Stimulated activated CD4-positive, alpha-beta T cell treated with anti-CD3 and anti-CD28 coated beads, Interleukin-15, amount 100 ng/mL, for 1 hour (primary cell): ENCODE measurements around the gene ARRB1.
"Not testable (repeated sequence)": the region's sequence is repeated elsewhere in the genome, so short reads cannot be mapped to it uniquely, and the experiment has no call there.

Source experiments
- DNase-seq, 2 donors: peaks; one replicate each; pipeline ENCODE4 v3.0.0-alpha.2; 2020; ENCODE audit warnings: low read depth in 1 of 2, low spot score in 1 of 2

ARRB1 gene

DNA sequence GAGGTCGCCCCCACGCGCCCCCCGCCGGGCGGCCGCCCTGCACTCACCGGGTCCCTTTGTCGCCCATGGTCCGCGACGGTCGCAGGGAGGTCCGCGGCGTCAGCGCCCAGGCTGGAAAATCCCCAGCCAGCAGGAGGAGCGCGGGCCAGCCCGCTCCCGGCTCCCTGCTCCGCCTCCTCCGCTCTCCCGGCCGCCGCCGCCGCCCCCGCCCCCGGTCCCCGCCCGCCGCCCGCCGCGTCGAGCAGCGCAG lies at the start of gene ARRB1:
Gene ARRB1 (minus strand): TSS at position 121 of the 250 bp plus-strand sequence. CDS start 54 bp downstream, at position 67.
- DNase-seq, result no peak

DNA sequence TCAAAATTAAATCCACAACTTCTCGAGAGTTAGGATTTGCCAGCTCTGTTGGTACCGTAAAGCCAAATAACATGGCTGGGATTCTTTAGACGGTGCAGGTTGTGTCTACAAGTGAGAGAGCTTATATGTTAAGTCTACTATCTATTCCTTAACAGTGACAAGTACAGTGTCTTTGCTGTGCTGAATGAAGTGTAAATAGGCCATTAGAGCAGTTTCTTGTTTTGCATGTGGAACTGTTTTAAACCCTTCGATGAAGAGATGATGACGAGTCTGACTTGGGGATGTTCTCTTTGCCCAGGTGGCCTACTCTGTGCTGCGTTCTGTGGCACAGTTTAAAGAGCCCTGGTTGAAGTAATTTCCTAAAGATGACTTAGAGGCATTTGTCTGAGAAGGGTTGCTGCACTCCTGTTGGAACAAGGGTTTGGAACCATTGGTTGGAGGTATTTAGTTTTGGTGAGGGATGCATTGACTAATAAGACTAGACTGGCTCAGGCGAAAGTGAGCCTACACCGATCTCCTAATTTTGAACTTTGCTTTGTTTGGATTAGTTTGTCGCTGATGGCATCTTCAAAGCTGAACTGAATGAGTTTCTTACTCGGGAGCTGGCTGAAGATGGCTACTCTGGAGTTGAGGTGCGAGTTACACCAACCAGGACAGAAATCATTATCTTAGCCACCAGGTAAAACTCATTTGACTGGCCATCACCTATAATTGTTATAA lies 48.8 kb upstream of the ARRB1 start:
- no peak for DNase-seq

GRCh38 chr11:75399344-75400145 lies 48.1 kb upstream of the ARRB1 start, which contains the start of gene RPS3:
RPS3 (plus strand) TSS chr11:75399518; CDS start chr11:75399548, 30 bp downstream.
- peak; percentile 71 to 78 for DNase-seq

DNA sequence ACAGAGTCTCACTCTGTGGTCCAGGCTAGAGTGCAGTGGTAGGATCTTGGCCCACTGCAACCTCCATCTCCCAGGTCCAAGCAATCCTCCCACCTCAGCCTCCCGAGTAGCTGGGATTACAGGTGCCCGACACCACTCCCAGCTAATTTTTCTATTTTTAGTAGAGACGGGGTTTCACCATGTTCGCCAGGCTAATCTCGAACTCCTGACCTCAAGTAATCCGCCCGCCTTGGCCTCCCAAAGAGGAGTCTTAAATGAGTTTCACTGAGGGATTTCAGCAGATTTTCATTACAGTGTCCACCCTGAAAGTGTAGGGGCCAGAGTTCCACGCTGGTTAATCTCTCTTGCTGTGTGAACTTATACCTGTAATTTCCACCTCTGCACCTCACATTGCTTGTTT lies 47.4 kb upstream of the ARRB1 start:
- no peak for DNase-seq

DNA sequence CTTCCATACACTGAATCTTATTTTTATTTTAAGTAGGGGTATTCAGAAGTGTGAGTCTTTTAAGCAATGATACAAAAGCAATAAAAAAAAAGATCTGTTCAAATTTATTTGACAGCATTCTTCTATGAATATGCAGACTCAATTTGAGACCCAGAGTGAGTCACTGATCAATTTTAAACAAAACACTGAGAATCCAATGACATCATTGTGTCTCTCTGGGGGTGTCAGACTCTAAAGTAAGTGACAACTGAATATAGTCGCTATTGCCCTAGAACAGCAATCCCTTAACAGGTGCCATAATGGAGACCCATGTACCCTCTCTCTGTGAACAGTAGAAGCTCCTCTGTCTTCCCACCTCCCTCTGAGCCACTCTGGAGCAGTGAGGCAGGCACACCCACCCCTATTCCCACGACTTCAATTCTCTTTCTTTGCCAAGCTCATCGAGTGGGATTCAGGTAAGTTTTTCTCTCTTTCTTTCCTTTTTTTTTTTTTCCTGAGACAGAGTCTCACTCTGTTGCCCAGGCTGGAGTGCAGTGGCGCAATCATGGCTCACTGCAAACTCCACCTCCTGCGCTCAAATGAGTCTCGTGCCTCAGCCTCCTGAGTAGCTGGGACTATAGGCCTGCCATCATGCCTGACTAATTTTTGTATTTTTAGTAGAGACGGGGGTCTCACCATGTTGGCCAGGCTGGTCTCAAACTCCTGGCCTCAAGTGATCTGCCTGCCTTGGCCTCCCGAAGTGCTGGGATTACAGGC lies 42.8 kb upstream of the ARRB1 start:
- DNase-seq, result no peak

DNA sequence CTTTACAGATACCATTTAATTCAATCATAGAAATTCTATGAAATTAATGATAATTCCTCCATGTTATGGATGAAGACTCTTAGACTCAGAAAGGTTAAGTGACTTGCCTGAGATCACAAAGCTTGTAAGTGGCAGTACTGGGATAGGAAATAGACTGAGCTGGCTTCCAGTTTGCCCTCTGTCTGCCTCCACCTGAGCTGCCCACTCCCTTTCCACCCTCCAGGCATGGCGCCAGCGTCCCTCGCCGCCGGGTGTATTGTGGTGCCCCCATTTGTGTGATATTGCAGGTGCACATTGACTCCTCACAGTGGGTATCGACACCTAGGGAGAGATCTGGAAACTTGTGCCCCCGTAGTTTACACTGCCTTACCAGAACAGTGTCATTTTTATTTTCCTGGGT lies 38.5 kb upstream of the ARRB1 start:
- DNase-seq, result no peak

DNA sequence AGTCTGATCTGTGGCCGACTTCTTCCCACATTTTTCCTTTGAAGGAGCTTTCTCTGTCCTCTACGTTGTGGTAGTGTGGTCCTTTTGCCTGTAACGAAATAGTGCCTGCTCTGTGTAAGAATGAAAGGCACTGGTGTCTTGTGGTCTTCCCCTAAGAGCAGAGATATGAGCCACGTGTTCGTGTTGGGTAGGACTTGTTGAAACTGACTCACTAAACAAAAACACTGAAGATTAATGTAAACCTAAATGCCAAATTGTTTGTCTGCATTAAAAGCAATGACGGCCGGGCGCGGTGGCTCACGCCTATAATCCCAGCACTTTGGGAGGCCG lies 37.8 kb upstream of the ARRB1 start:
- DNase-seq, result no peak

DNA sequence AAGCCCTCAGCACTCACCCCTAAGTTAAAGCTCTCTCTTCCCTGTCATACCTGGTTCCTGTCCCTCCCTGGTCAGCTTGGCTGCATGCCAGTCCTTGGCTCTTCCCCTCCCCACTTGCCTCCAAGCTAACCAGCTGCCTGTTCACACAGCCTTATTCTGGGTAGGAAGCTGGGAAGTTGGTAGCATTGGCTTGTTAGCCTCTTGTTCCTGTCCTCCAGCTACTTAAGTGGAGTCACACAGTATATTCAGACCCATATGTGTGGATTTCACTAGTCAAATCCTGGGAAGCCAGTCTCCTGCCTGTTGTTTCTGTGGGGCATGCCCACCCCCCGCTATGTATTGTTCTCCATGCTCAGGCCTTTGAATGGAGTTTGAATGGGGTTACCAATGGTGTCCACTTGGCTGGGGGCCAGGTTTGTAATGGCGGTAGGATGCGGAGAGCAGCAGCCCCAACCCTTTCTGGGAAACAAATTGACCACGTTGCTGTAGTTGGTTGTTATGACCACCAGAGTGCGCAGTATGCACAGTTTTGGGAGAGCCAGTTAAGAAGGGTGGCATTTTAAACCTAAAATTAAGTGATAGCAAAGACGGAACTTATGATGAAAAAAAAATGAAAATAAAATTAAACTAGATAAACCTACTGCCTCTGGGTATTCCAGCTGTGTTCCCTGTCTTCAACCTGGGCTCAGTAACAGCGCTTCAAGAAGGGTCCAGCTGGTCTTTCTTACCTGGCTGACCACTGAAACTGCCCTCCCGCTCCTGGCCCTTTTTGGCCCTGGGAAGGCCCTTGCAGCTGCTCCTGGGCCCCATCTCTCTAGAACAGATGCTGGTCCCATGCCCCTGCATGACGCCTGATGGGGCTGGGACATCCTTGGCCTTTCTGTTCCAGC lies 37.2 kb upstream of the ARRB1 start:
- DNase-seq, result peak in 1 of 2 donors; percentile 47

DNA sequence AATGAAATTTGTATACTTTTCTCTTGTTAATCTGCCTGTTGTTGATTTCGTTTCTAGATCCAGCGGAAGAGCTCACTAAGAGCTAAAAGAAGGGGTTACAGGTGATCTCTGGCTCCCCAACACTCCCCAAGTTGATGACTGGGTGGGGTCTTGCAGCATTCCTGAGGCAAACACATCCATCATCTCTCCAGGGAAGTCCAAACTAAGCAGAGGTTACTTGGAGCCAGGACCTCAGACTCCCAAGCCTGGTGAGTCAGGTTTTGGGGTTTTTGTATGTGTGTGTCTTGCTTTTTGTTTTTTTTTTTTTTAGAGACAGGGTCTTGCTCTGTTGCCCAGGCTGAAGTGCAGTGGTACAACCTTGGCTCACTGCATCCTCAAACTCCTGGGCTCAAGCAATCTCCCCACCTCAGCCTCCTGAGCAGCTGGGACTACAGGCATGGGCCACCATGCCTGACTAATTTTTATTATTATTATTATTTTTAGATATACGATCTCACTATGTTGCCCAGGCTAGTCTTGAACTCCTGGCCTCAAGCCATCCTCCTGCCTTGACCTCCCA lies 36.4 kb upstream of the ARRB1 start:
- no peak for DNase-seq

GRCh38 chr11:75386942-75387630 lies 35.6 kb upstream of the ARRB1 start:
- no peak for DNase-seq

- peak; percentile 55 to 73 for DNase-seq
Observed at GRCh38 chr11:75384438-75385080, 33.1 kb upstream of the ARRB1 start.

DNA sequence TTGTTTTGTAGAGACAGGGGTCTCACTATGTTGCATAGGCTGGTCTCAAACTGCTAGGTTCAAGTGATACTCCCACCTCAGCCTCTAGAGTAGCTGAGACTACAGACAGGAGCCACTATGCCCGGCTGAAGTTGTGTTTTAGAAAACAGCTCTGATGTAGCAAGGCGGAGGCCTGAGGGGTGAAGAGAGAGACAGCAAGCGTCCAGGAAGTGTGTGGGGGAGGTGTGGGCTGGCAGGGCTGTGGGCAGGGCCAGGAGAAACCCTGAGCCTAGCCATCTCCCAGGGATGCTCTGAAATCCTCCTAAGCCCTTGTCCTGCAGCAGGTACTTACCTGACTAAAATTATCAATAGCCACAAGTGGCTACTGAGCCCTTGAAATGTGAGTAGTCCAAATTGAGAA lies 31.8 kb upstream of the ARRB1 start:
- no peak for DNase-seq

DNA sequence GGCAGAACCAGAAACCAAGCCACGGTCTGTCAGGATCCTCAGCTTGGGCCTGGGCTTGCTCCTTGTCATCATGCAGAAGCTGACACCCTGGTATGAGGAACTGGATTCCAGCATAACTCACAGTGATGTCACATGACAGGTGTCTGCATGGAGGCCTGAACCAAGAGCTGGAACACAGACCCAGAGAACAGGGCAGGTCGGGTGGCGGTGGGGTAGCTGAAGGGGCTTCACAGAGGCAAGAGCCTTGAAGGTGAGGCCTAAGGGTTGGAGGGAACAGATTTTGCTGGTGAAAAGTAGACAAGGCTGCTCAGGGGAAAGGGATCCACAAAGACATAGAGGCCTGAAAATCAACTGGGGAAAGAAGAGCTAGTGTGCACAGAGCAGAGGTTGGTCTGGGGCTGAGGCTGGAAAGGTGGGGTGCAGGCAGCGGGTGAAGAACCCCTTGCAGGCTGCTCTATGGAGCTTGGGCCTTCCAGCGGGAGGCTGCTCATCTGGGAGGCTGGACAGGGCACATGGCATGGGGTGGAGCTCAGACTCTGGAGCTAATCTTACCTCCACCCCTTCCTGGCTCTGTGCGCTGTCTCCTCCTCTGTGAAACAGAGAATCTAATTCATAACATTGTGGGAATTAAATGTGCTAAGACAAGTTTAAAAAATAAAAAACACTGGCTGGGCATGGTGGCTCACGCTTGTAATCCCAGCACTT lies 29.4 kb upstream of the ARRB1 start:
- no peak for DNase-seq

- DNase-seq, result no peak
Observed at GRCh38 chr11:75380245-75380644, 28.8 kb upstream of the ARRB1 start.

- not testable (repeated sequence) for DNase-seq
Observed at GRCh38 chr11:75378776-75379175, 27.3 kb upstream of the ARRB1 start.

DNA sequence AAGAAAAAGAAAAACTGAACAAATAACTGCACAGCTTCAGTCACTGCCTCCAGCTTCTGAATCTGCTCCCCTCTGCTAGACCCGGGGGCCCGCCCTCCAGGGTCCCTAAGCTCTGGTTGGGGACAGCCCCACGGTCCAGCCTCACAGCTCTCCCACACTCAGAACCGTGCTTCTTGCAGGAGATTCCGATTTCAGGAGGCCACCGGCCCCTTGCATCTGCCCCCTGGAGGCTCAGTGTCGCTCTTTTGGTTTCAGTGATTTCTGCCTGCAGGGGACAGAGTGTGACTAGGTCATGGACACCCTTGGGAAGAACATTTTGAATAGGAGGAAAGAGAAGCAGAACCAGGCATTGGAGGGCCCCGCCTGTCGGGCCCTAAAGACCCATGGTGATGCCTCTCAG lies 24.7 kb upstream of the ARRB1 start:
- no peak for DNase-seq

DNA sequence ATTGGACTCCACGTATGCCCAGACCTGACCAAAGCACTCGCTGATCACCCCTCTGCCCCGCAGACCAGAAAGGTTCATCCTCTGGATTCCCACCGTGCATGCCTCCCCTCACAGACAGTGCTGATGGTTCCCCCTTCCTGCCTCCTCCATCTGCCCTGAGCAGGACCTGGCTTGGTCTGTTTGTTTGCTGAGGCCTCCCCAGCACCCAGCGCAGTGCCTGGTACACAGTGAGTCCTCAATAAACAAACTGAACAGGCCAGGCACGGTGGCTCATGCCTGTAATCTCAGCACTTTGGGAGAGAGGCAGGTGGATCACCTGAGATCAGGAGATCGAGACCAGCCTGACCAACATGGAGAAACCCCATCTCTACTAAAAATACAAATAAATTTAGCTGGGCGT lies 24.2 kb upstream of the ARRB1 start:
- no peak for DNase-seq

- no peak for DNase-seq
Observed at GRCh38 chr11:75374646-75375045, 23.2 kb upstream of the ARRB1 start.

DNA sequence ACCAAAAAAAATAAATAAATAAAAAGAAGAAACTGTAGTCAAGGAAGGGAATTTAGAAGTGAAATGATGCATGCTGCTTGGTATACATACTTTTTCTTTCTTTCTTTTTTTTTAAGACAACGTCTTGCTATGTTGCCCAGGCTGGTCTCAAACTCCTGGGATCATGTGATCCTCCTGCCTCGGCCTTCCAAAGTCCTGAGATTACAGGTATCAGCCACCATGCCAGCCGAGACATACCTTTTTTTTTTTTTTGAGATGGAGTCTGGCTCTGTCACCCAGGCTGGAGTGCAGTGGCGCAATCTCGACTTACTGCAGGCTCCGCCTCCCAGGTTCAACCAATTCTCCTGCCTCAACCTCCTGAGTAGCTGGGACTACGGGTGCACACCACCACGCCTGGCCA lies 21.7 kb upstream of the ARRB1 start:
- DNase-seq, result no peak
